ENCODE measurements around the gene GLMP. TPM values are rescaled to one million over a fixed set of nuclear protein-coding genes. Genes with fewer than 3 reads are reported as not detected.

GLMP gene
- polyA plus RNA-seq, 1 experiment: 41.1 TPM

DNA sequence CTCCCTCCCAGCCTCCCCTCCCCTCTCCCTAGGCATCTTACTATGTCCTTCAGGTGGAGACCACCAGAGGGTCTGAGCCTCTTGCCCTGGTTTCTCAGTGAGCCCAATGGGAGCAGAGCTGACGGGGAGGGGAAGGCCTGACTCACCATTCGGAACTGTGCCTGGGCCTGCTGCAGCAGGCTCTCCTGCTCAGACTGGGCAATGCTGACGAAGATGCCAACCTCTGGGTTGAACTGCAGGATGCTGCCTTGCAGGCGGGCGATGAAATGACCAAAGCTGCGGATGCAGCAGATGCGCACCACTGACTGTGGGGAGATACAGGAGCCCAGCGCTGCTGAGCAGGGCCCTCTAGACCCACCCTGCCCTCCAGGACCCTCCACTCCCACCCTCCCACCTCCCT lies 36.6 kb downstream of the GLMP start:
- no peak for DNase-seq (ENCODE audit: low read depth)
- POLR2A ChIA-PET: no interaction called here
- TF ChIP-seq CTCF (IDR thresholded peaks at IDR 0.05; ENCODE audit: insufficient read depth, low read depth, low read length): no peak
- CTCF ChIA-PET: no interaction called here
- Histone ChIP-seq H3K4me3 (ENCODE audit: low read depth, low read length) (no peak overlapping the region), H3K27me3 (ENCODE audit: control insufficient read depth, insufficient read depth, low read length) (no peaks in the 10 kb centered on the region), H3K36me3 (ENCODE audit: control insufficient read depth, insufficient read depth, low read length) (peaks cover 47% of the 10 kb centered on the region)

DNA sequence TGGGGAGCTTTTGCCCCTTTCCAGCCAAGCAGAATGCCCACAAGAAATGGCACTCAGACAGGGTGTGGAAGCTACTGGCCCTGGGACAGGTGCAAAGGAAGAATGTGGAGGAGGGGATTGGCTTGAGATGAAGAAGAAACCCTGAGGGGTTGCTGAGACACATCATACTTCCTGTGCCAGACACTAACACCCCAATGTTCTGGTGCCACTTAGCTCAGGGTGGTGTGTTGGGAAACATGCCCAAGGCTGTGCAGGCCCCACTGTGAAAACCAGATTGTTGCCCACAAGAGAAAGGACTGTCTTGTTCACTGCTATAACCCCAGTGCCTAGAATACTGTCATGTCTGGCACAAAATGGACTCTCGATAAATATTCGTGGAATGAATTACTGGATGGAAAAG lies 37.8 kb downstream of the GLMP start:
- Histone ChIP-seq H3K4me3 (ENCODE audit: low read depth, low read length) (no peak overlapping the region), H3K36me3 (ENCODE audit: control insufficient read depth, insufficient read depth, low read length) (peaks cover 55% of the 10 kb centered on the region), H3K27me3 (ENCODE audit: control insufficient read depth, insufficient read depth, low read length) (no peaks in the 10 kb centered on the region)
- no peak for DNase-seq (ENCODE audit: low read depth)
- ChIA-PET POLR2A (no interaction called here), CTCF (no interaction called here)
- no peak for TF ChIP-seq CTCF (IDR thresholded peaks at IDR 0.05; ENCODE audit: insufficient read depth, low read depth, low read length)

DNA sequence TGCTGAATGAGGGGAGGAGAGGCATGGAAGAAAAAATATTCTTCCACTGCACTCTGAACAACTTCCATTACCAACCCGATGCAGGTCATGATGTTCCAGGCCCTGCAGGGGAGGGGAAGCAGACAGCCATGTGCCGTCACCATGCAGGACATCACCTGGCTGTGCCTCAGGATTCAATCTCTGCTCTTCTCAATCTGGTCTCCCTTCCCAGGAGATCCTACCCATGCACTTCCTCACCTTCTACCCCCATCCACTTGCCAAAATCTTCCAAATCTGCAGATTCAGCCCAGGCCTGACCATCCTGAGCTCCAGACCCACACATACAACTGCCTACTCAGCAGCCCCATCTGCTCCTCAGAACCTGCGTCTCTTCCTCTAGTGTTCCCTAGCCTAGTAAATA lies 41.8 kb downstream of the GLMP start:
- TF ChIP-seq CTCF (IDR thresholded peaks at IDR 0.05; ENCODE audit: insufficient read depth, low read depth, low read length): no peak
- ChIA-PET POLR2A (no interaction called here), CTCF (interaction anchor here (0.7 to 2.5 kb wide), 2 partner anchors 108 to 157 kb away, joined by 3 to 6 read pairs; no protein-coding TSS in a partner anchor)
- Histone ChIP-seq H3K36me3 (ENCODE audit: control insufficient read depth, insufficient read depth, low read length) (peaks cover 62% of the 10 kb centered on the region), H3K27me3 (ENCODE audit: control insufficient read depth, insufficient read depth, low read length) (no peaks in the 10 kb centered on the region), H3K4me3 (ENCODE audit: low read depth, low read length) (no peak overlapping the region)
- DNase-seq (ENCODE audit: low read depth): no peak

DNA sequence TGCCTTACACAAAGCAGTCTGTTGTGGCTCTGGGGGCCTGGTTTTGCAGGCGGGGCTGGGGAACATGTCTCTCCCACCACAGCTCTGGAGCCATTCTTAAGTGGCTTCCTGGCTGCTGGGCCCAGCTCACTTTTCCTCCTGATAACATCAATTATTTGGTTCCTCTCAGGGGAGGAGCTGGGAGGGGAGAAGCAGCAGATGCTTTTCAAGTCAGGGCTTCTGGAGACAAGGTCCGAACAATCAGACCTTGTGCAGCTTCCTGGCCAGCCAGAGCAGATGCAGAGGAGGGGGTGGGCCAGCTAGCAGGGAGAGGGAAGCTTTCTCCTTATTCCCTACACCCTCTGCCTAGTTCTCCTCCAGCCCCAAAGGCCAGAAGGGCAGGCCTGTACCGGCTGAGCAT lies 44.0 kb downstream of the GLMP start:
- peaks cover 52% of the 10 kb centered on the region for H3K36me3 ChIP-seq (ENCODE audit: control insufficient read depth, insufficient read depth, low read length)
- no peaks in the 10 kb centered on the region for H3K27me3 ChIP-seq (ENCODE audit: control insufficient read depth, insufficient read depth, low read length)
- CTCF ChIA-PET: interaction anchor here (0.9 to 2.5 kb wide), 6 partner anchors 11 to 155 kb away, joined by 3 to 6 read pairs (median 3); no protein-coding TSS in a partner anchor
- POLR2A ChIA-PET: no interaction called here
- H3K4me3 ChIP-seq (ENCODE audit: low read depth, low read length): no peak overlapping the region
- TF ChIP-seq CTCF (IDR thresholded peaks at IDR 0.05; ENCODE audit: insufficient read depth, low read depth, low read length): no peak
- no peak for DNase-seq (ENCODE audit: low read depth)

GRCh38 chr1:156249593-156249992 lies 45.9 kb downstream of the GLMP start:
- no peak for TF ChIP-seq CTCF (IDR thresholded peaks at IDR 0.05; ENCODE audit: insufficient read depth, low read depth, low read length)
- ChIA-PET CTCF (no interaction called here), POLR2A (interaction anchor here (0.6 kb wide), 1 partner anchor 17 kb away, joined by 15 read pairs; no protein-coding TSS in a partner anchor)
- H3K27me3 ChIP-seq (ENCODE audit: control insufficient read depth, insufficient read depth, low read length): peaks cover 1% of the 10 kb centered on the region; the same call in 1 of the 2 replicates
- H3K4me3 ChIP-seq (ENCODE audit: low read depth, low read length): no peak overlapping the region
- no peak for DNase-seq (ENCODE audit: low read depth)
- peaks cover 48% of the 10 kb centered on the region for H3K36me3 ChIP-seq (ENCODE audit: control insufficient read depth, insufficient read depth, low read length)

Data from BJ (cell line).